ENCODE data around the gene ZNF365.
A peak's percentile ranks its signal among the peaks of the same experiment; 100 is the strongest.
"Not testable (repeated sequence)": the region's sequence is repeated elsewhere in the genome, so short reads cannot be mapped to it uniquely, and the experiment has no call there.

ZNF365 gene

DNA sequence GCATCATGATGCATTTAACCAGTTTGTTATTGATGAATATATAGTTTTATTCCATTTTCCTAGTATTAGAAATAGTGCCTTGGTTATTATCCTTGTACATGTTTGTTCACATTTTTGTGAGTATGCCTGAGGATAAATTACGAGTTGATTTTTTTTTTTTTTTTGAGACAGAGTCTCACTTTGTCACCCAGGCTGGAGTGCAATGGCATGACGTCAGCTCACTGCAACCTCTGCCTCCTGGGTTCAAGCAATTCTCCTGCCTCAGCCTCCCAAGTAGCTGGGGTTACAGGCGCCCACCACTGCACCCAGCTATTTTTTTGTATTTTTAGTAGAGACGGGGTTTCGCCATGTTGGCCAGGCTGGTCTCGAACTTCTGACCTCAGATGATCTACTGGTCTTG, 4.7 kb downstream of the ZNF365 start:
- DNase-seq: not testable (repeated sequence)

DNA sequence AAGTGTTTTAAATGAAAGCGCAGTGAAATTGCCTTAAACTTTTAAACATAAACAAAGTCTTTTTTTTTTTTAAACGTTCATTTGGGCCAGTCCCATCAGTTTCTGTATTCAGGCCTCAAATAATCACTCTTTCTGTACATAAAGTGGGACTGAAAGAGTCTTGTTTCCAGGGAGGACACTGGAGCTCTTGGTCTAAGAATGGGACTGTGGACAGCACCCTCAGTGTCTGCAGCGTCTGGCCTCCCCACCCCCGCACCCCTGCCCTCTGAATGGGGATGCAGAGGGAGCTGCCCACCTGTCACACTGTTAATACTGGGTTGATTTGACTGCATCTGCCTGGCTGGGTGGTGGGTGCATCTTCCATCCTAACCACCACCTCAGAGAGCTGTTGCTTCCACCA, 5.2 kb downstream of the ZNF365 start:
- DNase-seq: no peak

DNA sequence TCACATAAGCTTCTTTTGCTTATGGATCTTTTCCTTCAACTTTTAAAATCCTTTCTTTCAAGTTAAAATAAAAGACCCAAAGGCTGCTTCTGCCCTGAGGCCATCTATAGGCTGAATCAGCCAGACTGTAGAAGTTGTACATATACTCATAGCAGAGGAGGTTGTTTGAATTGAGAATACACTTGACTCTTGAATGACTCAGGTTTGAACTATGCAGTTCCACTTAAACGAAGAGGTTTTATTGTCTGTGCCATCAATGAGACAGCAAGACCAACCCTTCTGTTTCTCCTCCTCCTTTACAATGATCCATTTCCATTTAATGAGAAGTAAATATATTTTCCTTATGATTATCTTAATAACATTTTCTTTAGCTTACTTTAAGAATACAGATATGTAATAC, 5.8 kb downstream of the ZNF365 start:
- DNase-seq: no peak

DNA sequence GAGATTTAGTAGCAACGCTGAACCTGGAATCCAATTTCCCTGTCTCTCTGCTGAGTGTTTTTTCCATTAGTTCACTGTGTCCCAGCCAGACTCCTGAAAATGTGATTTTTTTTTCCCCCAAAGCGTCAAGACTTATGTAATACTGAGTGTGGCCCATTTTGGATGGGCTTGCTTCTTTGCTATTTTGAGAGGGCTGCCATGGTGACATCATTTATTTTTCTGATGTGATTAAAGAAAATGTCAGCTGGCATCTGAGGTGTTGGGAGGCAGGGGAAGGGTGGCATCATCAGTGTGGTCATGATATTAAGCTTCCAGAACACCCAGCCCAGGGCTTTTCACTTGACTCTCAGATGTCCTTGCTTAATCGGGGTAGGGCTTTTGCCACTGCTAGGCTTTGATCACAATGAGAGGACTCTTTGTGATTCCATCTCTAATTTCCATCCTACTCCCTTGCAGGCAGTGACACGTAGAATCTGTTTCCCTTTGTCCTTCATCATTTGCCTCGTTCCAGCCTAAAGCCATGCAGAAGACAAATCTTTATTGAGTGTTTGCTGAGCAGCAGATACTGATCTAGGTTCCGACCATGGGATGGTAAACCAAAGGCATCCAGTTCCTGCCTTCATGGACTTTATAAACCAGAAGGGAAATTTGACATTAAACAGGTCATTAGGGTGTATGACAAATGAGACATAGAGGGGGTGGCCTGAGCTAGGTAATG, 7.4 kb downstream of the ZNF365 start:
- DNase-seq: no peak

DNA sequence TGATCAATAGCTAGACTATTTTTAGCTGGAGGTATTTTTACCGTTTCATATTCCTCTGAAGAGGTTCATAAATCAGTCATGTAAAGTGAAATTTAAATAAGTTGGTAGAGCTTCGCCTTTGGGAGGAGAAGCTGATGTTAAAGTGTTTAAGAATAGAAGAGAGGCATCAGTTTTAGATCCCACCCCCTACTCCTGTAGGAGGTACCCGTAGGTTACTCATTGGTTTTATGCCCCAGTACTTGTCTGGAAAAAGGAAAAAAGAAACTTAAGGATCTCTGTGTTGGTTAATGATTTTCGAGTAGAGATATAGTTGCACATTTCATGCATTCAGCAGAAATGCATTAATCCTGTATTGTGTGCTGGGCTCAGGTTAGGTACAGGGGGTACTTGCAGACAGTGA, 8.7 kb downstream of the ZNF365 start:
- DNase-seq: no peak

DNA sequence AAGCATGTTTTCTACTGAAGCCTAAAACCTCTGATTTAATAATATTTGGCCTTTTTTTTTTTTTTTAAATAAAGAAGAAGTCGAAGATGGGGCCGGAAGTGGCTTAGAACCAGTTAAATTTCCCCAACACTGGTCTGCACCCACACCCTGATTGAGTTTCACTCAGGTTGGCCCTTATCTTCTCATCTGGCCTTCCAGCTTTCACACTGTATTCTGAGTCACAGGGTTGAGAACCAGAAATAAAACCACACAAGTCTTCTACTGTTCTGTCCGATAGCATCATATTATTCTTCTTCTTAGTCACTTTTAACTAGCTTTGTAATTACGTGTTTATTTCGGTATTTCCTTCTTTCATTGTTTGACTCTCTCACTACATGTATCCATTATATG, 9.9 kb downstream of the ZNF365 start:
- peak; percentile 22 for DNase-seq

DNA sequence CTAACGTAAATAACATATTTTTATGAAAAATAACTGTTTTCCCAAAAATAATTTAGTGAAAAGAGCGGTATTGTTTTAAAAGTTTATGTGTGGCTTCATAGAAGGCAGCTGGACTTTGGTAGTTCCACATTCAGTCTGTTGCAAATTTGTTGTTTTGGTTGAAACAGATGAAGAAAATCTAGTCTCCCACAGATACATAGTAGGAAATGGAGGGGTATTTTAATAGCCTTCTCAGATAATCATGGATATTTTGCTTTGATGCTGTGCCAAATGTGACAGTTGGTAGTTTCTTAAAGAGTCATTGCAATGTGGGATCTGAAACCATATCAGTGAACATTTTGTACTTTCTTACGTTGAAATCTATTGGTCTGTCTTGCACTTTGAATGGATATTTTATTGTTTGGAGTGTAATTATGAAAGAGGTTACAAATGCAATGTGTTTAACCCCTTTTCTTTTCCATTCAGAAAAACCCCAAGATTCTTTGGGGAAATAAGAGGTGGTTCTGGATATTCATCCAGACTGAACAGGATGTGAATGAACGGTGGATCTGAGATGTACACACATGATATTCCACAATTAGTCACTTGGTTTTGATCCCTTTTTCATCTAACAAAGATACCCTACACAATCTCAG, 10.4 kb downstream of the ZNF365 start:
- no peak for DNase-seq

DNA sequence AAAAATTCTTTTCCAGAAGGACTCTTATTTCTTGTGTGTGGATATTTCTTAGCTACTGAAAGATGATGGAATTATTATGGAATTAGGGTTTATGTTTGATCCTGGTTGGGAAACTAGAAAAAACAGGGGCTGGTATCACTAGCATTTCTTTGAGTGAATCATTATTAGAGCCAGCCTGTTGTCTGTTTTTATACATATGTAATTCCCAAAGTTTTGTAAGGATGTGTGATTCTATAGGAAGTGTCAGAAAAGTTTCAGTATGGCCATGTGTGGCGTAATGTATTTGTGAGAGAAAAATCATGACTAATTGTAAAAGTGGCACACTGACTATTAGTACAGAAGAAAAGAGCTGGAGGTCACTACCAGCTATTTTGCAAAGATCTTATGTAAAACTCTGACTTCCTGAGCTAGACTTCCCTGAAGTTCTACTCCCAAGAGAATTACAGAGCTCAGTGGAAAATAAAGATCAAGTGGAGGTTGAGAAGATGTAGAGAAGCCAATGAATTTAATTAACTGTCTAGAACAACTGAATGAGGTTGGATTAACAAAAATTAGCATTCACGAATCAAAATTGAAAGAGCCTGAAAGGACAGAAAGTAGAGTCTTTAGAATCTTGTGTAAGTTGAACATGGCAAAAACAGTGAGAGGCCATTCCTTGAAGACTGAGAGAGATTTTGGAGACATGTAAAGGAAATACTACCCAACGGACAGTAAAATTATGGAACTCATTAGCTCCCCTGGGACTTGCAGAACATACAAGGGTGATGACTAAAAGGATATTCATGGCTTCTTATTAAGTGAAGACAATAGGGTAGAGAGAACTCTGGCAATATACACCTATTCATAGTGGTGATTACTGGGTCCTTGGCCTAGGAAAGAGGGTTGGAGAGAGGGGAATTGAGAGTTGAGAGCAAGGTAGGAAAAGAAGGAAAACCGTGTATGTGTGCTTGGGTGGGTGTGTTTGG, 12.5 kb downstream of the ZNF365 start:
- DNase-seq: no peak

DNA sequence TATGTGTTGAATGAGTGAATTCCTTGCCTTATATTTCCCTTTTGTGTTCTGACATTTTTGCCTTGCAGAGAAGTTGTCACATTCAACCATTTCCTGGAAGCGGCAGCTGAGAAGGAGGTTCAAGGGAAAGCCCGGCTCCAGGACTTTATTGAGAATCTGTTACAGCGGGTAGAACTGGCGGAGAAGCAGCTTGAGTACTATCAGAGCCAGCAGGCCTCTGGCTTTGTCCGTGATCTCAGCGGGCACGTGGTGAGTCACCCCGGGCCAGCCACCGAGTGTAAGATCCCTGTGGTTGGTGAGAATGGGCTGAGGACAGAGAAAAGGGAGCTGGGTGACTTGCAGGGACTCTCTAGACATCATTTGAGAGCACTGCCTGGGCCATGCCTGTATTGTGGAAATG, 14.2 kb downstream of the ZNF365 start:
- no peak for DNase-seq

DNA sequence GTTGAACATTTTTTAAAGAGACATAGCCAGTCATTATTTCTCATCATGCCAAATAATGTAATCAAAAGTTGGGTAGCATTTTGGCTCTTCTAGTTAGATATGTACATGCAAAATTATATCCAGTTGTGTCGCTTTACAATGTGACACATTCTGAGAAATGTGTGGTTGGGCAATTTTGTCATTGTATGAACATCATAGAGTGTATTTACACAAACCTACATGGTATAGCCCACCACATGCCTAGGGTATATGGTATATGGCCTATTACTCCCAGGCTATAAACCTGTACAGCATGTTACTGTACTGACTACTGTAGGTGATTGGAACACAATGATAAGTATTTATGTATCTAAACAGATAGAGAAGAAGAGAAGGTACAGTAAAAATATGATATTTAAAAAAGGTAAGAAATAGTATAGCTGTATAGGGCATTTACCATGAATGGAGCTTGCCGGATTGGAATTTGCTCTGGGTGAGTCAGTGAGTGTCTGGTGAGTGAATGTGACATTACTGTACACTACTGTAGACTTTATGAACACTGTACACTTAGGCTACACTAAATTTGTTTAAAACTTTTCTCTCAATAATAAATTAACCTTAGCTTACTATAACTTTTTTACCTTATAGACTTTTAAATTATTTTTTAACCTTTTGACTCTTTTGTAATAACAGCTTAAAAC, 16.5 kb downstream of the ZNF365 start:
- no peak for DNase-seq

DNA sequence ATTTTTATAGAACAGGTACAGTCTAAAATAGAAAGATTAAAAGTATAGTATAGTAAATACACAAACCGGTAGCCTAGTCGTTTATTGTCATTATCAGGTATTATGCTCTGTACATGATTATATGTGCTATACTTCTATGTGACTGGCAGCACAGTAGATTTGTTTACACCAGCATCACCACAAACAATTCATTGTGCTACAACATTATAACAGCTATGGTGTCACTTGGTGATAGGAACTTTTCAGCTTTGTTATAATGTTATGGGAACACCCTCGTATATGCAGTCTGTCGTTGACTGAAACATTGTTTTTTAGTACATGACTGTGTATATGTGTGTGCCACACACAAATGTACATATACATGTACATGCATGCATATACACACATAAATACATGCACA, 19.1 kb downstream of the ZNF365 start:
- DNase-seq: no peak

DNA sequence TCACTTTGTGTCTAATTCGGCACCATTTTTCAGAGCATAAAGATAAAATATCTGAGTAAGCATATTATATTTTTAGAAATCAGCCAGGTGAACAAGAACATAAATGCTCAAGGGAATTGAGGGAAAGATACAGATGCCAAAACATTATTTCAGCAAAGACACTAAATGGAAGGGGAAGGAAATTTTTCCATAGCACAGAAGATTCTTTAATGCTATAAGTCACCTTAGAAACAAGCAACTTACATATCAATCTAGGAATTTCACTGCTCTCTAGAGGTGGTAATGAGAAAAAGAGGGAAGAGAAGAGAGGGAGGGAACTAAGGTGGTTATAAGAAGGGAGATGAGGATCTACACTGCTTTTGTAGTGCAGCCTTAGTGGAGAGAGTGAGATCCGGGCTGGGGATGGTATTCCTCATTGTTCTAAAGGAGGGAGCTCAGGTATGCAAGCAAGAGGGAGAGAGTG, 20.4 kb downstream of the ZNF365 start:
- no peak for DNase-seq

DNA sequence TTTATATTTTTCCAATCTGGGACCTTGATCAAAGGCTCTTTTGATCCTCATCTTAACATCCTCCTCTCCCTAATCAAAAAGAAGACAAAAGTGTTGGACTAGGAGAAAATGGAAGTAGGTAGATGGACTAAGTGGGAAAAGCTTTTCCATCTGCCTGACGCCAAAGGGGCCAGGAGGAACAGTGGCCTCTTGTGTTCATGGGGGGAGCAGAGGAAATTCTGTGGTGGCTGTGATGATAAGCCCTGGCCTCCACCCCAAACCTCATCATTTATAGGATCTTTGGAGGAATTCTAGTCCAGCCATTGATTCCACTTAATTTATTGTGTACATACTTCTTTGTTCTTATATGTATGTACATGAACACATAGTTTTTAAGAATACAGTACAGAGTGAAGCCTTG, 21.7 kb downstream of the ZNF365 start:
- no peak for DNase-seq

DNA sequence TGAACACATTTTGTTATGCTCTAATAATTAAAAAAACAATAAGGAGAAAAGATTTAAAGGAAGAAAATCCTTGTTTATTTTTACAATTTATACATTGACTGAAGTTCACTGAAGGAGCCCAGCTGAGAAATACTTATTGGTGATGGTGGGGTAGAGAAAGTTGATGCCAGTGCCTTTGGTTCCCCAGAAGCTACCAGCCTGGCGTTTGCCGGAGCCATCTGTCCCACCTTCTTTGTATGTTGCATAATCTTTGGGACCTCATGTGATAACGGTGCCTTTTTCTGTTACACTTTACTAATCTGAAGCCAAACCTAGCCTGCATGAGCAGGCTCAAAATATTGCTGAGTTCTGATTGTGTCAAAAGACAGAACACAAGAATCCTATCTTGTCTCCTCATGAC, 22.7 kb downstream of the ZNF365 start:
- DNase-seq: no peak

DNA sequence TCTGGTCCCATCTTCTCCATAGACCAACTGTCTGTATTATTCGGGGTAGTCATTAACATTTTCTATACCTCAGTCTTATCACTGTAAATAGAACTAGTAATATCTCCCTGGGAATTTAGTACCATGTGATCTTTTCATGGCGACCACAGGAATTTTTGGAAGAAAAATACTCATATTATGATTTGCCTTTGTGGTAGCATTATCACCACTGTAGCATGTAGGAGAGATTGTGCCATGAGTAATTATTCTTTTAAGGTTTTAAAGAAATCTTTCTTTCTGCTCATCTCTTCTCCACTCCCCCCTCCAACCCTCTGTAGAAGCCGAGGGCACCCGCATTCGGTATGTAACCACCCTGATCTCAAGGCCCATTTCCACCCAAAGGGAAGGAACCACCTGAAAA, 25.0 kb downstream of the ZNF365 start:
- no peak for DNase-seq

DNA sequence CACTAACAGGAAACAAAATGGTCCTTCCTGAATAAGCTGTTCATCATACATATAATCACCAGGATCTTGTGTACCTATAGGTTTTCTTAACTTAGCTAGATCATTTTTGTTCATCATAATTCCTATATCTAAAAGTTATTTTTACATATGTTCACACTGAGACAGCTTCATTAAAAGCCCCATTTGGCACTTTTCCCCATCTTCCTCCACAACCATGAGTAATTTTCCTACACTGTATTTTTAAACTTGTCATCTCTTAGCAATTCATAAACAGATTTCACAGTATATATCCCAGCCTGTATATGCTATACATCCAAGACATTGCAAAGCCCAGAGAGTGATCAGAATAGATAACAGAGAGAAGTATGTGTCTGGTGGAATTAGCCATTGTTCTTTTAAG, 28.3 kb downstream of the ZNF365 start:
- no peak for DNase-seq

DNA sequence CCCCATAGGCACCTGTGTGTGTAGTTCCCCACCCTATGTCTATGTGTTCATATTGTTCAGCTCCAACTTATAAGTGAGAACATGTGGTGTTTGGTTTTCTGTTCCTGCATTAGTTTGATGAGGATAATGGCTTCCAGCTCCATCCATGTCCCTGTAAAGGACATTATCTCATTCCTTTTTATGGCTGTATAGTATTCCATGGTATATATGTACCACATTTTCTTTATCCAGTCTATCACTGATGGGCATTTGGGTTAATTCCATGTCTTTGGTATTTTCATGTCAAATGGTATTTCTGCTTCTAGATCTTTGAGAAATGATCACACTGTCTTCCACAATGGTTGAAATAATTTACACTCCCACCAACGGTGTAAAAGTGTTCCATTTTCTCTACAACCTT, 36.4 kb downstream of the ZNF365 start:
- not testable (repeated sequence) for DNase-seq

DNA sequence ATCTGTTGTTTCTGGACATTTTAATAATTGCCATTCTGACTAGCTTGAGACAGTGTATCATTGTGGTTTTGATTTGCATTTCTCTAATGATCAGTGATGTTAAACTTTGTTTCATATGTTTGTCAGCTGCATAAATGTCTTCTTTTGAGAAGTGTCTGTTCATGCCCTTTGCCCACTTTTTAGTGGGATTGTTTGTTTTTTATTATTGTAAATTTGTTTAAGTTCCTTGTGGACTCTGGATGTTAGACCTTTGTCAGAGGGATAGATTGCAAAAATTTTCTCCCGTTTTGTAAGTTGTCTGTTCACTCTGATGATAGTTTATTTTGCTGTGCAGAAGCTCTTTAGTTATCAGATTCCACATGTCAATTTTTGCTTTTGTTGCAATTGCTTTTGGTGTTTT, 36.8 kb downstream of the ZNF365 start:
- not testable (repeated sequence) for DNase-seq

DNA sequence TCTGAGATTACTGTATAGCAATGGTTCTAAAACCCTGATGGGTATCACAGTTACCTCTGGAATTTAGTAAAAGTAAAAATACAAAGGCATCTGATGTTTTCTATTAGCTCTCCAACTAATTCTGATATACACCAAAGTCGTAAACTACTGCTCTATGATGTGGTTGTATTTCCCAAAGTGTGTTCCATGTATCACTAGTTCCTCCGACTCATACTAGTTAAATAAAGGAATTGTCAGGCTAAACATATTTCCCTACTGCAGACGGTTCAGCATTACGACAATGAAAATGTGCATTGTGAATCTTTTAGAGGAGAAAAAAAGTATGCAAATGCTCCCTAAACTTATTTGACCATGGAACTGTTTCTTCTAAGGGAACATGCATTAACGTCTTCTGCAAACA, 38.9 kb downstream of the ZNF365 start:
- DNase-seq: no peak

DNA sequence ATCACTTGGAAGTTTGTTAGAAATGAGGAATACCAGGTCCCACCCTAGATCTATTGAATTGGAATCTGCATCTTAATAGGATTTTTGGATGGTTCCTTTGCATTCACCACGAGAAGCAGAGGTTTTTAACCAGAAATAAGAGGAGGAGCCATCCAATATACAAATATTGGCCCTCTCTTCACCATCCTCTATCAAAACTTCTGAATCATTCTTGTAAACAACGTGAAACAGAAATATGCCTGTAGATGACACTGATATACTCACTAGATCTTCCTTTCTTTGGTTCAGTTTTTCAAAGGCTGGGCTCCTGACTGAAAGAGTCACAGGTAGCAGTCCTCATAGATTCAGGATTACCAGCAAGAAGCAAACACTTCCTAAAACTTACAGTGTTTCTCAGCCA, 39.5 kb downstream of the ZNF365 start:
- no peak for DNase-seq

DNA sequence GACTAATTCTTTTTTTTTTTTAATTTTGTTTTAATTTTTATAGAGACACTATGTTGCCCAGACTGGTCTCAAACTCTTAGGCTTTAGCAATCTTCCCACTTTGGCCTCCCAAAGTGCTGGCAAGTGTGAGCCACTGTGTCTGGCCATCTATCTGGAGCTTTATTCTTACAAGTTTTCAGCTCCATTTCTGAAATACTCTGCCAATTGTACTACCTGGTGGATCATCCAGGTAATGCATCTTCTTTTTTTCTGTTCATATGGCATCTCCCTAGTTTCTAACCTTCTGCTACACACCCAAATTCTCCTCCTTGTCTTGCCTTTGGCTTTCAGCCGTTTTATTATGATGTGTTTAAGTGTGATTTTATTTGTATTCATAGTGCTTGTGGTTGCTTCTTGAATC, 40.2 kb downstream of the ZNF365 start:
- no peak for DNase-seq

DNA sequence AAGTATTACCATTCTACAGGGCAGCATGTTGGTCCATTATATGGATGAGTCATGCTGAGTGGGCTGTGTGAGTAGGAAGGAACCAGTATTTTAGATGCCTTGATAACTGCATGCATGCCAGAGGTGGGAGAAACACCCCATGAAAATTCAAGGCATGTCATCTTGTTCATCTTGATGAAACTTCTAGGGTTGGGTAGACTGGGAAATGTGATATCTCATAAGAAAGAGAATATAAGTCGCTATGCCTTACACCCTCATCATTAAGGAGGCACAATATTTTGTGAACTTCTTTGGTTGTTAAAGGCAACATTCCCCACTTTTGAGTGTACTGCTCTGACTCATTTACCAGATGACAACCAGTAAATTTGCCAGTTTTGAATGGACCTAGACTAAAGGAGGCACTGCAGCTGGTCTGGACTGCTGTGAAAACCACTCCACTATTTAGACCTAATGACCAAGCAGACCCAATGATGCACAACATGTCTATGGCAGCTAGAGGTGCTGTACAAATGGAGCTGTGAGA, 48.0 kb downstream of the ZNF365 start:
- DNase-seq: no peak

DNA sequence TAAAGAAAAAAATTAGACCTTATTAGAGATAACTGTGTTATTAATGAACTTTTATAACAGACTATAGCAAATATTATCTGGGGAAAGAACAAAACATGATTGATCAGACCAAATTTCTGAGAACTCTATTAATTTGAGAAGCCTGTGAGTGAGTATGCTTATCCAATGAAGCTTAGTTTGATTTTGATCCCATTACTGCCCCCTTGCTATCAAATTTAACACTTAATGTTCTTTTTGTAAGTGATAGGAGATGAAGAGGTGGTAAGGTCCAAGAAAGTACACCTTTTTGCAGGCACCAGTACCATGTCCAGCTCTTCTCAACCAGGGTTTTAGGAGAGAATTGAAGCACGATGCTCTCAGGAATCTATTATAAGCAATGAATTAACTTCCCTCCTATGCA, 49.9 kb downstream of the ZNF365 start:
- no peak for DNase-seq
